Ovary (tissue), 9 donors: ENCODE measurements around the gene TASP1. TPM values are rescaled to one million over a fixed set of nuclear protein-coding genes. Genes with fewer than 3 reads are reported as not detected.

Experiments
- DNase-seq, 5 donors: peaks; one replicate each; pipeline ENCODE4 v3.0.0-alpha.2; 2019 to 2020
- H3K27ac ChIP-seq, 2 donors: fragments of 200-600 bp; one replicate each; pipeline versions ENCODE4 v1.5.1 to v1.8.0; 2019 to 2022
- H3K27me3 ChIP-seq: fragments of 200-600 bp; one replicate; pipeline ENCODE4 v1.8.0; 2022
- H3K36me3 ChIP-seq: fragments of 200-600 bp; sonication (generic); one replicate; pipeline ENCODE4 v1.5.1; 2019
- H3K4me1 ChIP-seq: one replicate; pipeline ENCODE4 v1.8.1; 2013; ENCODE audit warnings: mild to moderate bottlenecking, moderate library complexity; ENCODE audit not compliant: insufficient read depth
- H3K4me3 ChIP-seq: fragments of 200-600 bp; sonication (generic); one replicate; pipeline ENCODE4 v1.5.1; 2017
- H3K9me3 ChIP-seq, 2 donors: fragments of 200-600 bp in 1 of 2; sonication (generic) in 1 of 2; one replicate each; pipeline versions ENCODE4 v1.5.1 to v1.8.1; 2013 to 2019; ENCODE audit warnings: mild to moderate bottlenecking in 1 of 2, moderate library complexity in 1 of 2
- EP300 ChIP-seq: sonication (generic); formaldehyde crosslinking; IDR thresholded peaks from one replicate; pipeline ENCODE4 v1.6.1; 2017; ENCODE audit warnings: antibody characterized with exemption
- POLR2A ChIP-seq: fragments of 450-650 bp; IDR thresholded peaks from one replicate; pipeline ENCODE4 v1.6.1; 2017; ENCODE audit warnings: antibody characterized with exemption, mild to moderate bottlenecking, moderate library complexity
- WGBS, 3 donors: extraction: QIAGEN DNeasy Blood & Tissue Kit in 1 of 3; methylation state at CpG; one replicate each; pipeline versions ENCODE4 v1.1.5 to v1.1.7; 2013 to 2017; 5-methylcytosine and 5-hydroxymethylcytosine counted together
- intact Hi-C, 4 donors: fragments of 100-400 bp; cut with DNase I; formaldehyde crosslinking; loops; one replicate each; pipeline versions ENCODE4 v1.11.0 to v1.15.1; 2022 to 2023
- polyA plus RNA-seq, 2 donors: library from polyadenylated mRNA; stranded (reverse); fragments of 200-250 nt in 1 of 2; fragments of 350-450 nt in 1 of 2; fragmentation: Illumina TruSeq in 1 of 2; extraction: RNeasy Lipid Tissue Mini Kit (QIAGEN cat#74804) in 1 of 2; gene quantifications; one replicate each; pipeline ENCODE4 v1.2.3, GENCODE V29; 2013 to 2014
- total RNA-seq, 7 donors: library from RNA; depleted of rRNA in 2 of 7; stranded (reverse); fragments of >200 nt in 2 of 7; fragmentation: NEBNext Ultra II Directional in 3 of 7; extraction: Animal tissue kit (Norgen Biotek cat#: 25700) in 3 of 7; gene quantifications; one replicate each; pipeline versions ENCODE4 v1.1.0 to v1.2.4, GENCODE V29; 2016 to 2023
- TF ChIP-seq, protein P1 (sequence below), 3 donors: fragments of 450-650 bp in 2 of 3; fragments of 200-600 bp in 1 of 3; IDR thresholded peaks; one replicate each; pipeline versions ENCODE4 v1.5.1 to v1.8.0; 2016 to 2022; ENCODE audit warnings: antibody characterized with exemption in 3 of 3, mild to moderate bottlenecking in 1 of 3
- donor health status: DM: no; HTN: no; CAD: no; lungs with moderate emphysema.
- donor health status: DM: no; HTN: no; CAD: no.
- donor health status: Bipolar disorder and iron deficiency.
- donor health status: DM: yes; HTN: yes; CAD: no.
- donor health status: DM: no; HTN: no; CAD: no.
- donor health status: DM: yes; HTN: yes; CAD: no.

Gene TASP1
- total and polyA plus RNA-seq, 9 donors: 6.4 to 16.5 (median 13.2) TPM

DNA sequence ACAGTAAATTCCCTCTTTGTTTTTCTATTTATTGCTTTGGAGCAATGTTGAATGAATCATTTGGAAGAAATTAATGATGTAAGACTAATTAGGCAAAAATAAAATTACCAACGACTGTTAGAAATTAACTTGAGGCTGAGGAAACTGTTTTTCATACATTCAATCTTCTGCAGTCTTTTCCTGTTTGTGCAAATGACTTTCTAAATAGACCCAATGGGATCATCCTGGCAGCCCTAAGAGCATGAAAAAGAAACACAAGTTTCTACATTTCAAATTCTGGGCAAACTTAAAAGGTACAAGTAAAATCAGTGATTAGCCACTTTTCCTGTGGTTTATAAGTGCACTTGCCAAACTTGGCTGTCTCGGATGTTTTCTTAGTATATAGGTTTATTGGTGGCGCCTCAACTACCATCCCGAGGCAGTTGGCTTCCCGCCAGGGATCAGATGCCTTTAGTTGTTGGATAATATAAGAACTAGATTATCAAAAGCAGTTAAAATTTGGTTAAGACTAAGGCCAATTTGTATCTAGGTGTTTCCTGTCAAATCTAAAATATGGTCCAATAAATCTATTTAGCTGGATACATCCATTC, 236.5 kb downstream of the TASP1 start:
- H3K27ac ChIP-seq: no peak overlapping the region
- no peak for DNase-seq
- no peak overlapping the region for H3K4me3 ChIP-seq
- intact Hi-C loops: no loop called here
- WGBS, 3 donors: 87 to 88% (median 87%) methylated on average over 5 of the region's 5 CpGs
- H3K4me1 ChIP-seq: no peaks in the 10 kb centered on the region
- no peaks in the 10 kb centered on the region for H3K27me3 ChIP-seq
- TF ChIP-seq EP300 (no peak), POLR2A (no peak)
- TF ChIP-seq, protein P1, sequence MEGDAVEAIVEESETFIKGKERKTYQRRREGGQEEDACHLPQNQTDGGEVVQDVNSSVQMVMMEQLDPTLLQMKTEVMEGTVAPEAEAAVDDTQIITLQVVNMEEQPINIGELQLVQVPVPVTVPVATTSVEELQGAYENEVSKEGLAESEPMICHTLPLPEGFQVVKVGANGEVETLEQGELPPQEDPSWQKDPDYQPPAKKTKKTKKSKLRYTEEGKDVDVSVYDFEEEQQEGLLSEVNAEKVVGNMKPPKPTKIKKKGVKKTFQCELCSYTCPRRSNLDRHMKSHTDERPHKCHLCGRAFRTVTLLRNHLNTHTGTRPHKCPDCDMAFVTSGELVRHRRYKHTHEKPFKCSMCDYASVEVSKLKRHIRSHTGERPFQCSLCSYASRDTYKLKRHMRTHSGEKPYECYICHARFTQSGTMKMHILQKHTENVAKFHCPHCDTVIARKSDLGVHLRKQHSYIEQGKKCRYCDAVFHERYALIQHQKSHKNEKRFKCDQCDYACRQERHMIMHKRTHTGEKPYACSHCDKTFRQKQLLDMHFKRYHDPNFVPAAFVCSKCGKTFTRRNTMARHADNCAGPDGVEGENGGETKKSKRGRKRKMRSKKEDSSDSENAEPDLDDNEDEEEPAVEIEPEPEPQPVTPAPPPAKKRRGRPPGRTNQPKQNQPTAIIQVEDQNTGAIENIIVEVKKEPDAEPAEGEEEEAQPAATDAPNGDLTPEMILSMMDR (IDR thresholded peaks at IDR 0.05): no peak
- H3K9me3 ChIP-seq: no peaks in the 10 kb centered on the region
- H3K36me3 ChIP-seq: no peaks in the 10 kb centered on the region

GRCh38 chr20:13401596-13401995, 237.1 kb downstream of the TASP1 start:
- DNase-seq: no peak
- H3K27me3 ChIP-seq: no peaks in the 10 kb centered on the region
- H3K4me1 ChIP-seq: no peaks in the 10 kb centered on the region
- TF ChIP-seq, protein P1 (IDR thresholded peaks at IDR 0.05): no peak
- TF ChIP-seq EP300 (no peak), POLR2A (no peak)
- 88 to 92% (median 88%) methylated on average over 1 of the region's 1 CpG for WGBS, 3 donors
- H3K4me3 ChIP-seq: no peak overlapping the region
- no peak overlapping the region for H3K27ac ChIP-seq
- no peaks in the 10 kb centered on the region for H3K36me3 ChIP-seq
- intact Hi-C loops: no loop called here
- H3K9me3 ChIP-seq: no peaks in the 10 kb centered on the region

DNA sequence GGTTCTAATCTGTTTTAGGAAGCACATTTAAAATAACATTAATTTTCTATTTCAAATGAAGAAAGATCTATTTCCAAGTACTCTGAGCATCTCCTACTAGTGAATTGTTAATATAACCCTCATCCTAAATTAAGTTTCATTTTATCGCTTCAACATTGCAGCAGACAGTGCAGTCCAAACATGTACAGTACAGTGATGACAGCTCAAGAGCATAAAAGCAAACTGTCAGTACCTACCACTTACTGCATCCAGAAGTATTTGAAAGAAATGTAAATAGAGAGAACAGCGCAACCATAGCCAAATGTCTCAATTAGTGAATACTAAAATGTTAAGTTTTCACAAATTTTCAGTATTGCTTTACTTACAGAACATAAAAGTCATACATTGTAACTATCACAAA, 238.3 kb downstream of the TASP1 start:
- WGBS, 3 donors: 99 to 100% (median 99%) methylated on average over 2 of the region's 2 CpGs
- H3K36me3 ChIP-seq: no peaks in the 10 kb centered on the region
- H3K27ac ChIP-seq: no peak overlapping the region
- intact Hi-C loops: no loop called here
- H3K27me3 ChIP-seq: no peaks in the 10 kb centered on the region
- no peak for DNase-seq
- no peaks in the 10 kb centered on the region for H3K9me3 ChIP-seq
- TF ChIP-seq POLR2A (no peak), EP300 (no peak)
- TF ChIP-seq, protein P1 (IDR thresholded peaks at IDR 0.05): no peak
- H3K4me1 ChIP-seq: no peaks in the 10 kb centered on the region
- H3K4me3 ChIP-seq: no peak overlapping the region

- TF ChIP-seq EP300 (no peak), POLR2A (no peak)
- TF ChIP-seq, protein P1 (IDR thresholded peaks at IDR 0.05): no peak
- H3K9me3 ChIP-seq: no peaks in the 10 kb centered on the region
- no peak for DNase-seq
- no peaks in the 10 kb centered on the region for H3K4me1 ChIP-seq
- no peak overlapping the region for H3K27ac ChIP-seq
- 64 to 77% (median 68%) methylated on average over 1 of the region's 1 CpG for WGBS, 3 donors
- no peaks in the 10 kb centered on the region for H3K27me3 ChIP-seq
- intact Hi-C loops: no loop called here
- no peak overlapping the region for H3K4me3 ChIP-seq
- no peaks in the 10 kb centered on the region for H3K36me3 ChIP-seq
Measured at GRCh38 chr20:13397300-13397724, 241.4 kb downstream of the TASP1 start.
